Activated naive CD4-positive, alpha-beta T cell (primary cell): ENCODE measurements around the gene PSMG4.

ENCODE experiments used
- DNase-seq, 4 experiments: peaks; one replicate each; lab custom pipeline; 2025; lab: John Stamatoyannopoulos, UW

Gene PSMG4

DNA sequence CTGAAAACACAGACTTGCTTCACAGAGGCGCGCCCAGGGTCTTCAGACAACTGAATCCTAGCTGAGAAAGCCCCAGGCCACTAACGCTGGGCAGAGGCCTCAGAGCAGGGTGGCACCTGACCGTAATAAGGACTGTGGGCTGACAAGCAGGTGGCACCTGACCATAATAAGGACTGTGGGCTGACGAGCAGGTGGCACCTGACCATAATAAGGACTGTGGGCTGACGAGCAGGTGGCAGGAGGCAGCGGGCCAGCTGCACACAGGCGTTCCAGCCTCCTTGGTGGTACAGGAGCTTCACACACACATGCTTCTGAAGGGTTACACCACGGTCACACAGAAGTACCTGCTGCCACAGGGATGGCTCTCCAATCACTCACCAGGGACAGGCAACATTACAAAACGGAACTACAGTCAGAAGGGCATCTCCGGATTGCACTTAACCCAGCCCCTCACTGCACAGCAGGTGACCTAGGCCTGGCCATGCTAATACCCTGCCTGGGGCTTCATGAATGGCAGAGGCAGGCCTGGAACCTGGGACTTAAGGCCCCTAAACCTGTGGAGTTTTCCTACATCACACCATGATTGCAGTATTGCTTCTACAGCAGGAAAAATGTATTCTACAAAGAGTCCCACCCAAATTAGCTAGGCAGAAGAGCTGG lies 50.8 kb downstream of the PSMG4 start:
- DNase-seq = no peak

- no peak for DNase-seq
Observed at GRCh38 chr6:3310051-3310448, 51.3 kb downstream of the PSMG4 start.

- no peak for DNase-seq
Observed at GRCh38 chr6:3310703-3311102, 52.0 kb downstream of the PSMG4 start.

GRCh38 chr6:3311826-3312225 lies 53.1 kb downstream of the PSMG4 start:
- DNase-seq = no peak

DNA sequence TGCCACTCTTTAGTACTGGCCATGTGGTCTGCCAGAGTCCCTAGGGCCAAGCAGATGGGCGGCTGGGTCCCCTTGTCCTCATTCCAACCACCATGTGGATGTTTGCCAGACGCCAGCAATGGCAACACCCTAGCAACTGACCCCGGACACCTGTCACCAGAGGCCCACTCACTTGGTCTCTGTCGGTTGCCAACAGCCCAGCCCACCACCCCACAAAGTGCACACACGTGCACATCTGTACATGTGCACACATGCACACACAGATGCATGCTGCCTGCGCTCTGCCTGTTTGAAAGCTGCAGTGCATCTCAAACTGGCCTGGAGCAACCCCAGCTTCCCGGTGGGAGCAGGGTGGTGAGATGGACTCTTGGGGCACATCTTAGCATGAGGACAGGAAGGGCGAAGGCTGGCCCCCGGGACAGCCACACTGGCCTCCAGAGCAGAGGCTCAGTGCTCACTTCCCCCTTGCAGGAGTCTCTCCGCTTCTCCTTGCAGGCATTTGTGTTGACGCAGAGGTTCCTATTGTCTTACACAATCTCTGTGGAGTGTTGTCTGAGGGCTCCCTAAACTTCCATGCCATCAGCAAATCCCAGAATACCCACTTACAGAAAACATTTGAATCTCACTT lies 54.0 kb downstream of the PSMG4 start:
- DNase-seq = no peak

DNA sequence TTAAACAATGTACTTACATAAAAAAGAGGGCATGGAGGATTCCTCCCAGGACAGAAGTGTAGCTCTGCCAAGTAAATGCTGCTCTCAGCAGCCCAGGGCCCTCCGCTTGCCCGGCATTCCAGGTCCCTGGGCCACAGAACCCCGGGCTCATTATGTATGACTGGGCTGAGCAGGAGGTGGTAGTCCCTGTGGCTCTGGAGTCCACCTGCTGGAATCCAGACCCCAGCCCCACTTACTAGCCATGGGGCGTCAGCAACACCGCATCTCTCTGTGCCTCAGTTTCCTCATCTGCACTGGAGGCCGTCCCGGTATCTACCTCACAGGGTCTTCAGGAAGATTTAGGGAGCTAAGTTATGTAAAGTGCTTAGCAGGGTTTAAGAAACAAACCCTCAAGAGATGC lies 55.4 kb downstream of the PSMG4 start:
- no peak for DNase-seq

DNA sequence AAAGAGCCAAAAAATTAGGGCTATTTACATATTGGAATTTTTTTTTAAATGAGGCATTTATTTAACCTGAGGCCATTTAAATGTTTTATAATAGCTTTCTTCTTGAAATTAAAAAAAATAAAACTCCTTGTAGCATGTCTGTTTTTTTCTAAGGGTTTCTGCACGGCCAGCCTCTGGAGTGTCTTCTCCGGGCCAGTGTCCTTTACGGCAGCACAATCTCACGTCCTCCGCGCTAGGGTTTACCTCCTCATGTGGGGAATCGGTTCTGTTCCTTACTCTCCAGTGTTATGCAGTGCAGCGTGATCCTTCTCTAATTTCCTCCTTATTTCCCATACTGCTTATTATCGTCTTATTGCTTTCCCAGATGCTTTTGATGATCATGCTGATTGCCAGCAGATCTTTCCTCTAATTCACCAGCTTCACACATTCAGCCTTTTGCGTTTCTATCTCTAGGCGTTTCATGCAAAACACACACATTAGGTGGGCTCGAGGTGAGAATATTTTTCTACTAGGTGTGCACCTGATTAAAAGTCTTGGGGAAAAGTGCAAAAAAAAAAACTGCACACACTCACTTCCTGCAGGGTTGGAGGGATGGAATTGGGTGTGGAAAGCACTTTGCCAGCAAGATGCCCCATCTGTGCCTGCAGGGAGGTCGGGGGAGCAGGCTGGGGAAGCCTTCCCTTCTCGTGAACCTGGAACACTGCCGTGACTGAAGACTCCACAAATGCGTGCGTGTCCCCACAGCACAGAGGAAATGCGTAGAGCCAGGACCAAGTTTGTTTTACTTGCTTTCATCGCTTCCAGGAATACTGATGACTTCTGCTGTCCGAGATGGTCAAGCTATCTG lies 56.1 kb downstream of the PSMG4 start:
- DNase-seq = no peak

DNA sequence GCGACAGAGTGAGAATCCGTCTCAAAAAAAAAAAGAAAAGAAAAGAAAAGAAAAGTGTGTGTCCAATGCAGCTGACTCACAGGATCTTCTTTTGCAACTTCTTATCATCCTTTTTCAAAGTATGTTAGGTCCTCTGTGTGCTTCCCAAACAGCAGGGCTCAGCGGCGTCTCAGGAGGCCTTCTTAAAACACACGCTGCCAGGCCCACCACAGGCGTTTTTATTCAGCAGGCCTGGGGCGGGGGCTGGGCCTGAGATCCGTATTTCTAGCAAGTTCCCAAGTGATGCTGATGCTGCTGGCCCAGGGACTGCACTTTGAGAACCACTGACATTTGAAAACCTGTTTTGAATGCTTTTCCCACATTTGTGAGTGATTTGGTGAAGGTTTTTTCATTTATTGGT lies 57.1 kb downstream of the PSMG4 start:
- no peak for DNase-seq

DNA sequence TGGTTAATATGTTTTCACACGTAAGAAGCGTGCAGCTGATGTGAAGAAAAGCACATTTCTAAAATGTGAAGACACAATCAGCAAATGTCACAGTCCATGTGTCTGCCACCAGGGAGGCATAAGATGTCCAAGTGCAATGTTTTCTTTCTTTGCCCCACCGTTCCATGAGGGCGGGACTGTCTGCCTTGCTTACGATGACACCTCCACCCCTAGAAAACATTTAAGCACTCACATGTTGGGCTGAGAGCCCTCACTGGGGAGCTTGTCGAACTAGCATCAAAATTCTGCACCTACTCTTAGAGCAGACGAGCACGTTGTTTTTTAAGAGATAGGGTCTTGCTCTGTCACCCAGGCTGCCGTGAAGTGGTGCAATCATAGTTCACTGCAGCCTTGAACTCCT lies 57.6 kb downstream of the PSMG4 start:
- no peak for DNase-seq

- no peak for DNase-seq
Observed at GRCh38 chr6:3316818-3317217, 58.1 kb downstream of the PSMG4 start.
